ENCODE measurements around the gene CNTNAP5. TPM values are rescaled to one million over a fixed set of nuclear protein-coding genes. Genes with fewer than 3 reads are reported as not detected.

Gene CNTNAP5
- total and polyA plus RNA-seq, 2 of the 4 experiments (the other 2 are of a cell fraction) = not detected

DNA sequence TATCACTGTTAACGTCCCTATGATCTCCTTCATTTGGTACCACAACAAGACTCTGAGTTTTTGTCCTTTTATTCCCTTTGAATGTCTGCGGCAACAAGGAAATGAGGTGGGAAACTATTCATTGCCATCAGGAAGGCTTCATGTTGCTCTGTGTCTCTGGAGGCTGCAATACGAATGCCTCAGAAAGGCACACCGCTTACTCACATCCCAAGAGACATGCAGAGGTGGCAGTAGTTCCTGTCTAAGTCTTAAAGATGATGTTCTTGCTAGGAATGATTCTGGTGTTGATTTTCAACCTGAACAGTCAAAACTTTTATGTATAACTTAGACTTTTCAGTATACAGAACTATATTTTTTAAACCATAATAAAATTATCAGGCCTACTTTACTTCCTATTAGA, 24.0 kb downstream of the CNTNAP5 start:
- no peak for ATAC-seq (ENCODE audit: low read depth)
- POLR2A ChIA-PET (ENCODE audit: unreplicated experiment) = no interaction called here
- no peaks in the 10 kb centered on the region for H4K20me1 ChIP-seq (ENCODE audit: insufficient read depth, low read length)
- no peaks in the 10 kb centered on the region for H3K27me3 ChIP-seq (ENCODE audit: control insufficient read depth, insufficient read depth, low read length)
- no peak overlapping the region for H3K4me2 ChIP-seq (ENCODE audit: low read depth, low read length)
- dilution Hi-C loops (cut with HindIII; ENCODE audit: low sequenced_read_pairs, unreplicated experiment) = no loop called here
- H3K79me1 ChIP-seq (ENCODE audit: low read depth in 1 of 2, low read length in 2 of 2) = no peaks in the 10 kb centered on the region
- TF ChIP-seq, protein P1, sequence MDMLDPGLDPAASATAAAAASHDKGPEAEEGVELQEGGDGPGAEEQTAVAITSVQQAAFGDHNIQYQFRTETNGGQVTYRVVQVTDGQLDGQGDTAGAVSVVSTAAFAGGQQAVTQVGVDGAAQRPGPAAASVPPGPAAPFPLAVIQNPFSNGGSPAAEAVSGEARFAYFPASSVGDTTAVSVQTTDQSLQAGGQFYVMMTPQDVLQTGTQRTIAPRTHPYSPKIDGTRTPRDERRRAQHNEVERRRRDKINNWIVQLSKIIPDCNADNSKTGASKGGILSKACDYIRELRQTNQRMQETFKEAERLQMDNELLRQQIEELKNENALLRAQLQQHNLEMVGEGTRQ (IDR thresholded peaks at IDR 0.05; ENCODE audit: low read depth, low read length) = no peak
- no peak for TF ChIP-seq BHLHE40 (IDR thresholded peaks at IDR 0.05; ENCODE audit: low read depth, low read length)
- TF ChIP-seq POLR2A (IDR thresholded peaks at IDR 0.05; ENCODE audit: low read depth, low read length) = no peak
- TF ChIP-seq, protein P2, sequence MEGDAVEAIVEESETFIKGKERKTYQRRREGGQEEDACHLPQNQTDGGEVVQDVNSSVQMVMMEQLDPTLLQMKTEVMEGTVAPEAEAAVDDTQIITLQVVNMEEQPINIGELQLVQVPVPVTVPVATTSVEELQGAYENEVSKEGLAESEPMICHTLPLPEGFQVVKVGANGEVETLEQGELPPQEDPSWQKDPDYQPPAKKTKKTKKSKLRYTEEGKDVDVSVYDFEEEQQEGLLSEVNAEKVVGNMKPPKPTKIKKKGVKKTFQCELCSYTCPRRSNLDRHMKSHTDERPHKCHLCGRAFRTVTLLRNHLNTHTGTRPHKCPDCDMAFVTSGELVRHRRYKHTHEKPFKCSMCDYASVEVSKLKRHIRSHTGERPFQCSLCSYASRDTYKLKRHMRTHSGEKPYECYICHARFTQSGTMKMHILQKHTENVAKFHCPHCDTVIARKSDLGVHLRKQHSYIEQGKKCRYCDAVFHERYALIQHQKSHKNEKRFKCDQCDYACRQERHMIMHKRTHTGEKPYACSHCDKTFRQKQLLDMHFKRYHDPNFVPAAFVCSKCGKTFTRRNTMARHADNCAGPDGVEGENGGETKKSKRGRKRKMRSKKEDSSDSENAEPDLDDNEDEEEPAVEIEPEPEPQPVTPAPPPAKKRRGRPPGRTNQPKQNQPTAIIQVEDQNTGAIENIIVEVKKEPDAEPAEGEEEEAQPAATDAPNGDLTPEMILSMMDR (conservative IDR thresholded peaks at IDR 0.05; ENCODE audit: low read depth, low read length) = no peak
- no peak for TF ChIP-seq CHD1 (IDR thresholded peaks at IDR 0.05; ENCODE audit: low read depth, low read length)
- no peak for TF ChIP-seq SMC3 (IDR thresholded peaks at IDR 0.05; ENCODE audit: low read depth, low read length)
- no peak for TF ChIP-seq NFE2L2 (IDR thresholded peaks at IDR 0.05; ENCODE audit: low read depth, low read length)
- TF ChIP-seq CEBPB (IDR thresholded peaks at IDR 0.05; ENCODE audit: low read depth, low read length) = no peak
- no peak for TF ChIP-seq MAZ (IDR thresholded peaks at IDR 0.05; ENCODE audit: borderline replicate concordance, low read depth, low read length)
- no peak for TF ChIP-seq MAFK (IDR thresholded peaks at IDR 0.05; ENCODE audit: low read depth, low read length)
- no peak for TF ChIP-seq RAD21 (IDR thresholded peaks at IDR 0.05; ENCODE audit: low read length)
- no peak overlapping the region for H2BK15ac ChIP-seq (ENCODE audit: low read depth, low read length)
- intact Hi-C loops (cut with micrococcal nuclease) = no loop called here
- H3K4me3 ChIP-seq (ENCODE audit: insufficient read depth, low read depth, low read length) = no peak overlapping the region
- H4K5ac ChIP-seq (ENCODE audit: low read depth, low read length) = no peak overlapping the region
- no peak overlapping the region for H3K9ac ChIP-seq (ENCODE audit: low read depth, low read length)
- WGBS, 2 experiments (ENCODE audit: extremely low coverage in 2 of 2, insufficient read length in 1 of 2) = no CpG with 5 or more reads among the region's 4 CpGs
- no peak overlapping the region for H2AFZ ChIP-seq (replicated peaks; ENCODE audit: low read length, poor library complexity)
- no peak overlapping the region for H4K8ac ChIP-seq (ENCODE audit: low read depth in 2 of 2, low read length in 2 of 2)
- H2BK20ac ChIP-seq (ENCODE audit: low read depth, low read length) = no peak overlapping the region
- H2AK9ac ChIP-seq (replicated peaks; ENCODE audit: low read depth, low read length, poor library complexity) = no peak overlapping the region
- in situ Hi-C loops (cut with MboI; ENCODE audit: low sequenced_read_pairs) = loop anchor here (25.0 kb wide), 2 partner anchors 763 to 1413 kb away; no protein-coding TSS in a partner anchor
- H3K23ac ChIP-seq (ENCODE audit: low read depth, low read length) = no peak overlapping the region
- H3K4ac ChIP-seq (ENCODE audit: low read depth, low read length) = no peak overlapping the region
- H3K9me3 ChIP-seq (ENCODE audit: control insufficient read depth, insufficient read depth, low read length) = no peaks in the 10 kb centered on the region
- H2BK120ac ChIP-seq (ENCODE audit: low read depth, low read length) = no peak overlapping the region
- DNase-seq = no peak
- H3K36me3 ChIP-seq (ENCODE audit: control insufficient read depth, insufficient read depth, low read length) = no peaks in the 10 kb centered on the region
- no TSS peak for BruUV-seq (replicated peaks)
- no peak overlapping the region for H4K91ac ChIP-seq (ENCODE audit: insufficient read depth, low read depth, low read length)
- no peak overlapping the region for H2AK5ac ChIP-seq (ENCODE audit: low read depth, low read length)
- H3K4me1 ChIP-seq (ENCODE audit: control insufficient read depth, insufficient read depth, low read length) = no peaks in the 10 kb centered on the region
- no peak overlapping the region for H3K18ac ChIP-seq (ENCODE audit: low read depth, low read length)
- H2BK5ac ChIP-seq (ENCODE audit: low read depth, low read length, poor library complexity, severe bottlenecking) = no peak overlapping the region
- H3K56ac ChIP-seq (ENCODE audit: extremely low read depth, insufficient read depth, low read length) = no peak overlapping the region
- no peak overlapping the region for H3K14ac ChIP-seq (replicated peaks; ENCODE audit: low read depth, low read length)
- no peak overlapping the region for H3K27ac ChIP-seq (ENCODE audit: insufficient read depth, low read length)
- H3K9me1 ChIP-seq (ENCODE audit: insufficient read depth, low read length) = no peaks in the 10 kb centered on the region
- CTCF ChIA-PET = interaction anchor here (0.7 kb wide), 1 partner anchor 1446 kb away, joined by 3 read pairs; no protein-coding TSS in a partner anchor

Measured in IMR-90 (cell line).